Liver (tissue), 3 donors: ENCODE results near the gene IKBIP.

Source experiments
- EGR1 ChIP-seq, 2 donors: IDR thresholded peaks; 2 replicates each; pipeline ENCODE4 v1.6.1; 2016 to 2018; ENCODE audit warnings: antibody characterized with exemption in 2 of 2, low read depth in 2 of 2
- HNF4G ChIP-seq: IDR thresholded peaks from 2 replicates; pipeline ENCODE4 v1.6.1; 2016; ENCODE audit warnings: antibody characterized with exemption
- JUND ChIP-seq, 2 donors: IDR thresholded peaks; 2 replicates each; pipeline ENCODE4 v1.6.1; 2016; ENCODE audit warnings: antibody characterized with exemption in 2 of 2
- RAD21 ChIP-seq, 2 donors: IDR thresholded peaks; 2 replicates each; pipeline ENCODE4 v1.6.1; 2016; ENCODE audit warnings: antibody characterized with exemption in 2 of 2, mild to moderate bottlenecking in 2 of 2
- REST ChIP-seq: IDR thresholded peaks from 2 replicates; pipeline ENCODE4 v1.6.1; 2016; ENCODE audit warnings: antibody characterized with exemption, mild to moderate bottlenecking
- TAF1 ChIP-seq: conservative IDR thresholded peaks from 2 replicates; pipeline ENCODE4 v1.6.1; 2016; ENCODE audit warnings: antibody characterized with exemption, mild to moderate bottlenecking
- YY1 ChIP-seq: IDR thresholded peaks from 2 replicates; pipeline ENCODE4 v1.6.1; 2016; ENCODE audit warnings: antibody characterized with exemption, mild to moderate bottlenecking
- ZBTB33 ChIP-seq: IDR thresholded peaks from 2 replicates; pipeline ENCODE4 v1.6.1; 2016; ENCODE audit warnings: antibody characterized with exemption
- TF ChIP-seq, protein P1 (sequence below): fragments of 150-350 bp; IDR thresholded peaks from 2 replicates; pipeline ENCODE4 v1.5.1; 2017; ENCODE audit warnings: improper control_type of control experiment, low read depth, low read length; ENCODE audit not compliant: missing input control
- donor health status: healthy.
- donor health status: healthy.

GRCh38 chr12:98593351-98594049 lies 51.1 kb downstream of the IKBIP start, which contains the start of gene SLC25A3:
- TF ChIP-seq YY1, result peak; percentile 93
- TF ChIP-seq, protein P1, sequence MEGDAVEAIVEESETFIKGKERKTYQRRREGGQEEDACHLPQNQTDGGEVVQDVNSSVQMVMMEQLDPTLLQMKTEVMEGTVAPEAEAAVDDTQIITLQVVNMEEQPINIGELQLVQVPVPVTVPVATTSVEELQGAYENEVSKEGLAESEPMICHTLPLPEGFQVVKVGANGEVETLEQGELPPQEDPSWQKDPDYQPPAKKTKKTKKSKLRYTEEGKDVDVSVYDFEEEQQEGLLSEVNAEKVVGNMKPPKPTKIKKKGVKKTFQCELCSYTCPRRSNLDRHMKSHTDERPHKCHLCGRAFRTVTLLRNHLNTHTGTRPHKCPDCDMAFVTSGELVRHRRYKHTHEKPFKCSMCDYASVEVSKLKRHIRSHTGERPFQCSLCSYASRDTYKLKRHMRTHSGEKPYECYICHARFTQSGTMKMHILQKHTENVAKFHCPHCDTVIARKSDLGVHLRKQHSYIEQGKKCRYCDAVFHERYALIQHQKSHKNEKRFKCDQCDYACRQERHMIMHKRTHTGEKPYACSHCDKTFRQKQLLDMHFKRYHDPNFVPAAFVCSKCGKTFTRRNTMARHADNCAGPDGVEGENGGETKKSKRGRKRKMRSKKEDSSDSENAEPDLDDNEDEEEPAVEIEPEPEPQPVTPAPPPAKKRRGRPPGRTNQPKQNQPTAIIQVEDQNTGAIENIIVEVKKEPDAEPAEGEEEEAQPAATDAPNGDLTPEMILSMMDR, result no peak
- no peak for TF ChIP-seq RAD21 (IDR thresholded peaks at IDR 0.05)
- peak; percentile 93 for TF ChIP-seq TAF1
- peak; percentile 95 for TF ChIP-seq REST
- TF ChIP-seq EGR1 (IDR thresholded peaks at IDR 0.05; ENCODE audit: low read depth in 2 of 2), result no peak
- no peak for TF ChIP-seq JUND (IDR thresholded peaks at IDR 0.05)
- no peak for TF ChIP-seq HNF4G
- TF ChIP-seq ZBTB33, result no peak
